Measurements from ENCODE around the gene TICRR. TPM values are rescaled to one million over a fixed set of nuclear protein-coding genes. Genes with fewer than 3 reads are reported as not detected.

The TICRR gene
- total RNA-seq, 1 experiment from 2014 or later: 20.5 TPM

- POLR2A ChIA-PET: no interaction called here
- TF ChIP-seq POLR2AphosphoS5 (IDR thresholded peaks at IDR 0.05; ENCODE audit: low read depth, low read length) (no peak), SIN3A (IDR thresholded peaks at IDR 0.05; ENCODE audit: borderline replicate concordance, insufficient read depth, low read depth, low read length) (no peak), CTCF (IDR thresholded peaks at IDR 0.05) (no peak), TCF7L2 (IDR thresholded peaks at IDR 0.05; ENCODE audit: low read depth, low read length) (no peak), REST (IDR thresholded peaks at IDR 0.05; ENCODE audit: insufficient read depth in 1 of 2, low read depth in 2 of 2, low read length in 1 of 2) (no peak)
- Histone ChIP-seq H3K9me3 (ENCODE audit: control insufficient read depth, insufficient read depth, low read depth, low read length) (no peaks in the 10 kb centered on the region), H3K27me3 (ENCODE audit: control insufficient read depth, insufficient read depth, low read length) (no peaks in the 10 kb centered on the region; the same call in 1 of the 2 replicates), H3K4me3 (ENCODE audit: low read depth in 2 of 2, low read length in 2 of 2) (no peak overlapping the region), H3K27ac (ENCODE audit: low read length) (no peak overlapping the region), H3K4me1 (ENCODE audit: control insufficient read depth, insufficient read depth, low read length) (no peaks in the 10 kb centered on the region), H3K36me3 (ENCODE audit: control insufficient read depth, insufficient read depth, low read length) (no peaks in the 10 kb centered on the region)
- no peak for ATAC-seq
- in situ Hi-C loops (cut with HindIII; ENCODE audit: low pct_unique_long_range_greater_than_20kb, low sequenced_read_pairs): no loop called here
- CTCF ChIA-PET: no interaction called here
- BruUV-seq (replicated peaks): no TSS peak
- intact Hi-C loops (cut with micrococcal nuclease; ENCODE audit: unreplicated experiment): no loop called here
- DNase-seq (ENCODE audit: low read depth, low spot score): no peak
Observed at GRCh38 chr15:89652131-89652530, 76.9 kb downstream of the TICRR start.

- BruUV-seq (replicated peaks): no TSS peak
- TF ChIP-seq POLR2AphosphoS5 (IDR thresholded peaks at IDR 0.05; ENCODE audit: low read depth, low read length) (no peak), REST (IDR thresholded peaks at IDR 0.05; ENCODE audit: insufficient read depth in 1 of 2, low read depth in 2 of 2, low read length in 1 of 2) (no peak), CTCF (IDR thresholded peaks at IDR 0.05) (no peak), SIN3A (IDR thresholded peaks at IDR 0.05; ENCODE audit: borderline replicate concordance, insufficient read depth, low read depth, low read length) (no peak), TCF7L2 (IDR thresholded peaks at IDR 0.05; ENCODE audit: low read depth, low read length) (no peak)
- no peak overlapping the region for H3K4me3 ChIP-seq (ENCODE audit: low read depth in 2 of 2, low read length in 2 of 2)
- CTCF ChIA-PET: interaction anchor here (0.6 kb wide), 1 partner anchor 45 kb away, joined by 3 read pairs; no protein-coding TSS in a partner anchor
- H3K27me3 ChIP-seq (ENCODE audit: control insufficient read depth, insufficient read depth, low read length): no peaks in the 10 kb centered on the region; the same call in 1 of the 2 replicates
- H3K36me3 ChIP-seq (ENCODE audit: control insufficient read depth, insufficient read depth, low read length): no peaks in the 10 kb centered on the region
- DNase-seq (ENCODE audit: low read depth, low spot score) (no peak), ATAC-seq (no peak)
- in situ Hi-C loops (cut with HindIII; ENCODE audit: low pct_unique_long_range_greater_than_20kb, low sequenced_read_pairs): no loop called here
- H3K27ac ChIP-seq (ENCODE audit: low read length): no peak overlapping the region
- POLR2A ChIA-PET: no interaction called here
- no peaks in the 10 kb centered on the region for H3K4me1 ChIP-seq (ENCODE audit: control insufficient read depth, insufficient read depth, low read length)
- intact Hi-C loops (cut with micrococcal nuclease; ENCODE audit: unreplicated experiment): no loop called here
- H3K9me3 ChIP-seq (ENCODE audit: control insufficient read depth, insufficient read depth, low read depth, low read length): no peaks in the 10 kb centered on the region
Observed at GRCh38 chr15:89652666-89653065, 77.4 kb downstream of the TICRR start.
